ENCODE measurements around the gene TRAF1. TPM values are rescaled to one million over a fixed set of nuclear protein-coding genes. Genes with fewer than 3 reads are reported as not detected.

TRAF1 gene
- total and polyA plus RNA-seq, 4 donors = 0.38 to 2.6 (median 0.71) TPM

GRCh38 chr9:120870206-120870605 lies 56.4 kb downstream of the TRAF1 start (continued):
- TF ChIP-seq TAF1 (conservative IDR thresholded peaks at IDR 0.05) = no peak

- no peaks in the 10 kb centered on the region for H3K36me3 ChIP-seq (ENCODE audit: control insufficient read depth in 4 of 4, insufficient read depth in 3 of 4, low read depth in 1 of 4, low read length in 3 of 4)
- H3K27ac ChIP-seq (ENCODE audit: low read depth in 1 of 2, low read length in 2 of 2) = no peak overlapping the region
- peaks cover 0 to 16% (median 7%) of the 10 kb centered on the region in 4 donors for H3K4me1 ChIP-seq (ENCODE audit: control insufficient read depth in 4 of 4, insufficient read depth in 4 of 4, low read length in 3 of 4)
- no peak for DNase-seq (ENCODE audit: low spot score)
- no peak overlapping the region for H3K4me3 ChIP-seq (ENCODE audit: low read depth in 1 of 3, low read length in 3 of 3)
- no peak overlapping the region for H3K9ac ChIP-seq (ENCODE audit: low read depth in 1 of 2, low read length in 2 of 2)
- H3K27me3 ChIP-seq (ENCODE audit: control insufficient read depth in 4 of 4, insufficient read depth in 4 of 4, low read length in 3 of 4) = no peaks in the 10 kb centered on the region
- WGBS = 95% methylated on average over 10 of the region's 10 CpGs
- H3K9me3 ChIP-seq (ENCODE audit: control insufficient read depth in 4 of 4, low read length in 3 of 4) = no peaks in the 10 kb centered on the region
- no peak for TF ChIP-seq NR2F2 (IDR thresholded peaks at IDR 0.05)
Measured at GRCh38 chr9:120869726-120870125, 56.9 kb downstream of the TRAF1 start.

- peak overlapping the region in 1 of 2 donors; percentile 50 for H3K9ac ChIP-seq (ENCODE audit: low read depth in 1 of 2, low read length in 2 of 2)
- H3K9me3 ChIP-seq (ENCODE audit: control insufficient read depth in 4 of 4, low read length in 3 of 4) = no peaks in the 10 kb centered on the region
- DNase-seq (ENCODE audit: low spot score) = no peak
- TF ChIP-seq ZBTB33 (IDR thresholded peaks at IDR 0.05) (no peak), JUND (IDR thresholded peaks at IDR 0.05) (no peak), CTCF (IDR thresholded peaks at IDR 0.05; ENCODE audit: low read depth, low read length, missing input control) (no peak), FOXA1 (IDR thresholded peaks at IDR 0.05) (no peak), REST (IDR thresholded peaks at IDR 0.05) (no peak), MAX (IDR thresholded peaks at IDR 0.05) (no peak), SP1 (IDR thresholded peaks at IDR 0.05) (no peak), RXRA (IDR thresholded peaks at IDR 0.05) (no peak), NR2F2 (IDR thresholded peaks at IDR 0.05) (no peak), RAD21 (IDR thresholded peaks at IDR 0.05) (no peak), HNF4G (IDR thresholded peaks at IDR 0.05) (no peak), GABPA (IDR thresholded peaks at IDR 0.05 in 1 of 2, conservative IDR thresholded peaks at IDR 0.05 in 1 of 2) (no peak), TAF1 (conservative IDR thresholded peaks at IDR 0.05) (no peak), YY1 (IDR thresholded peaks at IDR 0.05) (no peak), FOXA2 (IDR thresholded peaks at IDR 0.05) (no peak), HNF4A (conservative IDR thresholded peaks at IDR 0.05) (no peak), ATF3 (IDR thresholded peaks at IDR 0.05) (no peak), EGR1 (IDR thresholded peaks at IDR 0.05; ENCODE audit: low read depth in 2 of 2) (no peak)
- no peaks in the 10 kb centered on the region for H3K36me3 ChIP-seq (ENCODE audit: control insufficient read depth in 4 of 4, insufficient read depth in 3 of 4, low read depth in 1 of 4, low read length in 3 of 4)
- H3K27ac ChIP-seq (ENCODE audit: low read depth in 1 of 2, low read length in 2 of 2) = peak overlapping the region; percentile 60 to 71
- H3K4me3 ChIP-seq (ENCODE audit: low read depth in 1 of 3, low read length in 3 of 3) = peak overlapping the region; percentile 73 to 82 (median 80)
- peaks cover 0 to 16% (median 7%) of the 10 kb centered on the region in 4 donors for H3K4me1 ChIP-seq (ENCODE audit: control insufficient read depth in 4 of 4, insufficient read depth in 4 of 4, low read length in 3 of 4)
- no peaks in the 10 kb centered on the region for H3K27me3 ChIP-seq (ENCODE audit: control insufficient read depth in 4 of 4, insufficient read depth in 4 of 4, low read length in 3 of 4)
- 35% methylated on average over 10 of the region's 10 CpGs for WGBS
Measured at GRCh38 chr9:120869360-120869687, 57.3 kb downstream of the TRAF1 start.

Data from liver (tissue), 9 donors.